GM23248 (cell line): Measurements from ENCODE around the gene TPCN2.

Experiments
- EZH2 ChIP-seq: fragments of 200-600 bp; sonication (generic); IDR thresholded peaks from 2 replicates; pipeline ENCODE4 v1.6.1; 2018; ENCODE audit warnings: antibody characterized with exemption, mild to moderate bottlenecking; ENCODE audit not compliant: insufficient read depth, poor library complexity, severe bottlenecking
- EZH2phosphoT487 ChIP-seq: fragments of 200-600 bp; sonication (generic); IDR thresholded peaks from 2 replicates; pipeline ENCODE4 v1.6.1; 2018; ENCODE audit warnings: antibody characterized with exemption, moderate library complexity, mild to moderate bottlenecking, low read depth; ENCODE audit not compliant: insufficient read depth

GRCh38 chr11:69034123-69034867, 14.4 kb upstream of the TPCN2 start:
- TF ChIP-seq EZH2 (no peak), EZH2phosphoT487 (no peak)
